A673 (cell line): ENCODE measurements around the gene ARHGEF4.

Experiments used
- EZH2 ChIP-seq: fragments of 200-600 bp; sonication (generic); IDR thresholded peaks from 2 replicates; pipeline ENCODE4 v1.6.1; 2017; ENCODE audit warnings: borderline replicate concordance, low read depth, mild to moderate bottlenecking, mixed read lengths, antibody characterized with exemption, low read length; ENCODE audit not compliant: poor library complexity, severe bottlenecking
- TF ChIP-seq, protein P1 (sequence below): fragments of 300-800, 200-600 bp; sonication (generic); conservative IDR thresholded peaks from 2 replicates; pipeline ENCODE4 v1.5.1; 2017; ENCODE audit warnings: low read depth, mild to moderate bottlenecking, antibody characterized with exemption, low read length, moderate library complexity, mixed read lengths

DNA sequence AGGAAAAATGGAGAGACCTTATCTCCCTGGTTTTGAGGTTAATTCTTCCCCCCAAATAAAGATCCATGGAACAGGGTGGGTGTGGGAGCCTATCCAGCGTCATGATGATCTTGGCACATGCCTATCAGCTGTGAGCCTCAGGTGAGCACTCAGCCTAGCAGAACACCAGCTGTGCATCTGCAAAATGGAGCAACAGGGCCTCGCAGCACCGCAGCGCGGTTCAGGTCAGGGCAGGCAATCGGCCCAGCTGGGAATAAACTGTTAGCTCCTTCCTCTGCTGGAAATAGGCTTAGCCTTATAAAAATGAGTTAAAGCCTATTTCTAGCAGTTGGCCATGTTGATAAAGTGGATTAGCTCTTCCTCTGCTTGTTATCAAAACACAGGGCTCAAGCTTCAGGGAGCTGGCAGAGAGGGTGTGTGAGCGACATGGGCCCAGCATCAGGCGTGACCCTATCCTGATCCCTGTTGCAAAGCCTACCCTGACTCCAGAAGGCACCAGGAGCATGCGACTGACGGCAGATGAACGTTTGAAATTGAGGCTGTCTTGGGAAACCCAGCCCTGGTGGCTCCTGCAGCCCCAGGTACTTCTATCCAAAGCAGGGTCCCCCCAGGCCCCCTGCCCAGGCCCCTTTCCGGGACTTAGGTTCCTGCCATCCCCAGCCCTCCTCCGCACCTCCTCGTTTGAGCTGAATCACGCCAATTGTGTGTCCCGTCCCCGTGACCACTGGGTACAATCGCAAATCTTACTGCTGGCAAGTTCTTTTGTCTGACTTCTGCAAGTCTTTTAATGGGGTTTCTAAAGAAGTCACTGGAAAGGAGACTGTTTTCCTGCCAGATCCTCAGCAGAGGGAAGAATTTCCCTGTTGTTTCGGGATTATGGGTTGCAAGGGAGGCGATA, 35.4 kb downstream of the ARHGEF4 start:
- TF ChIP-seq, protein P1, sequence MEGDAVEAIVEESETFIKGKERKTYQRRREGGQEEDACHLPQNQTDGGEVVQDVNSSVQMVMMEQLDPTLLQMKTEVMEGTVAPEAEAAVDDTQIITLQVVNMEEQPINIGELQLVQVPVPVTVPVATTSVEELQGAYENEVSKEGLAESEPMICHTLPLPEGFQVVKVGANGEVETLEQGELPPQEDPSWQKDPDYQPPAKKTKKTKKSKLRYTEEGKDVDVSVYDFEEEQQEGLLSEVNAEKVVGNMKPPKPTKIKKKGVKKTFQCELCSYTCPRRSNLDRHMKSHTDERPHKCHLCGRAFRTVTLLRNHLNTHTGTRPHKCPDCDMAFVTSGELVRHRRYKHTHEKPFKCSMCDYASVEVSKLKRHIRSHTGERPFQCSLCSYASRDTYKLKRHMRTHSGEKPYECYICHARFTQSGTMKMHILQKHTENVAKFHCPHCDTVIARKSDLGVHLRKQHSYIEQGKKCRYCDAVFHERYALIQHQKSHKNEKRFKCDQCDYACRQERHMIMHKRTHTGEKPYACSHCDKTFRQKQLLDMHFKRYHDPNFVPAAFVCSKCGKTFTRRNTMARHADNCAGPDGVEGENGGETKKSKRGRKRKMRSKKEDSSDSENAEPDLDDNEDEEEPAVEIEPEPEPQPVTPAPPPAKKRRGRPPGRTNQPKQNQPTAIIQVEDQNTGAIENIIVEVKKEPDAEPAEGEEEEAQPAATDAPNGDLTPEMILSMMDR: no peak
- no peak for TF ChIP-seq EZH2
